Suprapubic skin (tissue), 4 donors: ENCODE measurements around the gene PDE7B.

ENCODE experiments used
- POLR2A ChIP-seq, 2 donors: fragments of 450-650 bp; IDR thresholded peaks; one replicate each; pipeline ENCODE4 v1.6.1; 2017; ENCODE audit warnings: antibody characterized with exemption in 2 of 2, mild to moderate bottlenecking in 2 of 2, moderate library complexity in 2 of 2
- POLR2AphosphoS5 ChIP-seq, 3 donors: sonication (generic); formaldehyde crosslinking; IDR thresholded peaks; one replicate each; pipeline ENCODE4 v1.6.1; 2017; ENCODE audit warnings: antibody characterized with exemption in 3 of 3
- TF ChIP-seq, protein P1 (sequence below), 2 donors: fragments of 200-600 bp in 1 of 2; fragments of 450-650 bp in 1 of 2; sonication (generic) in 1 of 2; IDR thresholded peaks; one replicate each; pipeline ENCODE4 v1.5.1; 2016 to 2019; ENCODE audit warnings: antibody characterized with exemption in 2 of 2, mild to moderate bottlenecking in 1 of 2, moderate library complexity in 1 of 2

DNA sequence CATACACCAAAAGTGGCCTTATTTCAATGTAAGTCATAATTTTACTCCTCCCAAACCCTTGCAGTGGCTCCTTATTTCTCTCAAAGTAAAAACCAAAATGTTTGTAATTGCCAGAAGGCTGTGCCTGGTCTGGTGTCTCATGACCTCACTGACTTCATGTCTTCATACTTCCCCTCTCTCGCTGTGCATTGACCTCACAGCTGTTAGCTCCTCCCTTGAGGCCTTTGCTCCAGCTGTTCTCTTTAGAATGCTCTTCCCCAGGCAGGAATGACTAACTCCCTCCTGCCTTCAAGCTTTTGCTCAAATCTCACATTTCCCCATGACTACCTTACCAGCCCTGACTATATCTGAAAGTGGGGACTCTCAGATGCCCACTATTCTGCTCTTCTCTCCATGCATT lies 315.3 kb downstream of the PDE7B start:
- TF ChIP-seq POLR2A (IDR thresholded peaks at IDR 0.05) (no peak), POLR2AphosphoS5 (IDR thresholded peaks at IDR 0.05) (no peak)
- TF ChIP-seq, protein P1, sequence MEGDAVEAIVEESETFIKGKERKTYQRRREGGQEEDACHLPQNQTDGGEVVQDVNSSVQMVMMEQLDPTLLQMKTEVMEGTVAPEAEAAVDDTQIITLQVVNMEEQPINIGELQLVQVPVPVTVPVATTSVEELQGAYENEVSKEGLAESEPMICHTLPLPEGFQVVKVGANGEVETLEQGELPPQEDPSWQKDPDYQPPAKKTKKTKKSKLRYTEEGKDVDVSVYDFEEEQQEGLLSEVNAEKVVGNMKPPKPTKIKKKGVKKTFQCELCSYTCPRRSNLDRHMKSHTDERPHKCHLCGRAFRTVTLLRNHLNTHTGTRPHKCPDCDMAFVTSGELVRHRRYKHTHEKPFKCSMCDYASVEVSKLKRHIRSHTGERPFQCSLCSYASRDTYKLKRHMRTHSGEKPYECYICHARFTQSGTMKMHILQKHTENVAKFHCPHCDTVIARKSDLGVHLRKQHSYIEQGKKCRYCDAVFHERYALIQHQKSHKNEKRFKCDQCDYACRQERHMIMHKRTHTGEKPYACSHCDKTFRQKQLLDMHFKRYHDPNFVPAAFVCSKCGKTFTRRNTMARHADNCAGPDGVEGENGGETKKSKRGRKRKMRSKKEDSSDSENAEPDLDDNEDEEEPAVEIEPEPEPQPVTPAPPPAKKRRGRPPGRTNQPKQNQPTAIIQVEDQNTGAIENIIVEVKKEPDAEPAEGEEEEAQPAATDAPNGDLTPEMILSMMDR (IDR thresholded peaks at IDR 0.05), result no peak
